ACC112 (cell line): ENCODE data around the gene ZNF322.

Source experiments
- H2AFZ ChIP-seq: fragments of 200-600 bp; sonication (generic); one replicate; pipeline ENCODE4 v1.6.0; 2017; ENCODE audit warnings: antibody characterized with exemption, low read length; ENCODE audit not compliant: unreplicated experiment
- H3K27ac ChIP-seq: fragments of 200-600 bp; sonication (generic); 2 replicates; pipeline ENCODE4 v1.5.1; 2014; ENCODE audit warnings: low read depth, mild to moderate bottlenecking, antibody characterized with exemption, low read length, moderate library complexity
- H3K27me3 ChIP-seq: fragments of 200-600 bp; sonication (generic); 2 replicates; pipeline ENCODE4 v1.6.1; 2014; ENCODE audit warnings: mild to moderate bottlenecking, antibody characterized with exemption, low read length, moderate library complexity, mixed read lengths; ENCODE audit not compliant: insufficient read depth
- H3K36me3 ChIP-seq: fragments of 200-600 bp; sonication (generic); 2 replicates; pipeline ENCODE4 v1.6.1; 2016; ENCODE audit warnings: mild to moderate bottlenecking, antibody characterized with exemption, low read length, moderate library complexity, mixed read lengths; ENCODE audit not compliant: insufficient read depth
- H3K4me1 ChIP-seq: fragments of 200-600 bp; sonication (generic); one replicate; pipeline ENCODE4 v1.6.1; 2016; ENCODE audit warnings: low read length, mixed read lengths; ENCODE audit not compliant: insufficient read depth, unreplicated experiment, control insufficient read depth
- H3K4me3 ChIP-seq: fragments of 200-600 bp; sonication (generic); 2 replicates; pipeline ENCODE4 v1.5.1; 2014; ENCODE audit warnings: mild to moderate bottlenecking, low read depth, low read length
- H3K79me2 ChIP-seq: fragments of 200-600 bp; sonication (generic); one replicate; pipeline ENCODE4 v1.6.0; 2016; ENCODE audit warnings: low read length; ENCODE audit not compliant: control insufficient read depth, unreplicated experiment, insufficient read depth

Gene ZNF322

DNA sequence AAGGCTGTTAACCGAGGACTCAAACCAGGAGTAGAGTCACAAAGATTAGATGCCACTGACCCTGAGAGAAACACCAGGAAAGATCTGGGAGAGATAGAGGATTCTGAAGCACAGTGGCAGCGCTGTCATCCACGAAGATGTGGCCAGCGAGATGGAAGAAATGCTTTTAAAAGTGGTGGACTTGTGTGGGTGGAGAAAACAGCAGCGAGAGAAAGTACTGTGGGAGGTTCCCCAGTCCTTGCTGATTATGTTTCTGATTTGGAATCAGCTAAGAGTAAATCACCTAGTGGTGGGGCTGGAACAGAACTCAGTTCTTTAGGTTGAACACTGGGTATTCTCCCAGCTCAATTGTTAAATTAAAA lies 435 bp upstream of the ZNF322 start:
- Histone ChIP-seq H3K36me3 (peaks cover 22% of the 10 kb centered on the region), H3K79me2 (peaks cover 18% of the 10 kb centered on the region), H3K27ac (no peak overlapping the region), H3K4me1 (peaks cover 10% of the 10 kb centered on the region), H3K4me3 (peak overlapping the region; percentile 90), H3K27me3 (peaks cover 33% of the 10 kb centered on the region), H2AFZ (peak overlapping the region; percentile 95)

DNA sequence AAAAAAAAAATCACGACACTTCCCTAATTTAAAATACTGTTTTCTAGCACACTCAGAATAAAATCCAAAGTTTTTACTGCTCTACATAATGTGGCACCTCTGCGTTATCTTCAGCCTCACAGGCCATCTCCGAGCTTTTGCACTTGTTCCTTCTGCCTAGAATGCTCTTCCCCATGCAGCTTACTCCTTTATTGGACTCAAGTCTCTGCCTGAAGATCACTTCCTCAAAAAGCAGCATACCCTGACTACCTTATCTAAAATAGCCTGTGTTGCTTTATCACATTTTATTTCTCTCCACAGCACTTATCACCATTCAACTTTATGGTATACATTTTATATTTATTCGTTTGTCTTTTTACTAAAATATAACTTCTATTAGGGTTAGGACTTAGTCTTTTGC lies 2.3 kb downstream of the ZNF322 start:
- no peak overlapping the region for H3K4me3 ChIP-seq
- peaks cover 20% of the 10 kb centered on the region for H3K79me2 ChIP-seq
- H3K4me1 ChIP-seq, result peaks cover 10% of the 10 kb centered on the region
- peaks cover 40% of the 10 kb centered on the region for H3K36me3 ChIP-seq
- H3K27me3 ChIP-seq, result peaks cover 6% of the 10 kb centered on the region; the same call in 1 of the 2 replicates
- H2AFZ ChIP-seq, result no peak overlapping the region
- H3K27ac ChIP-seq, result no peak overlapping the region

DNA sequence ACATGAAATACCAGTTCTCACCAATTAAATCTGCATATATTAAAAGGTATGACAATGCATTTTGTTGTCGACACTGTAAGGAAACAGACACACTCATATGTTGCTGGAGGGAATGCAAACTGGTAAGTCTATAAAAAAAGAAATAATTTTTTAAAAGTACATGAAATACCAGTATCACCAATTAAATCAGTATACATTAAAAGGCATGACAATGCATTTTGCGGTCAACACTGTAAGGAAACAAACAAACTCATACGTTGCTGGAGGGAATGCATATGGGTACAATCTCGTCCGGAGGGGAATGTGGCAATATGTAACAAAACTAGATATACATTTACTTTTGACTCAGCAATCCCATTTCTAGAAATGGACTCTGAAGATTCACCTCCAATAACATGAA lies 6.5 kb downstream of the ZNF322 start:
- Histone ChIP-seq H3K4me3 (no peak overlapping the region), H3K27me3 (no peaks in the 10 kb centered on the region), H3K27ac (no peak overlapping the region), H3K4me1 (peaks cover 5% of the 10 kb centered on the region), H3K36me3 (peaks cover 74% of the 10 kb centered on the region), H2AFZ (no peak overlapping the region), H3K79me2 (peaks cover 24% of the 10 kb centered on the region)

DNA sequence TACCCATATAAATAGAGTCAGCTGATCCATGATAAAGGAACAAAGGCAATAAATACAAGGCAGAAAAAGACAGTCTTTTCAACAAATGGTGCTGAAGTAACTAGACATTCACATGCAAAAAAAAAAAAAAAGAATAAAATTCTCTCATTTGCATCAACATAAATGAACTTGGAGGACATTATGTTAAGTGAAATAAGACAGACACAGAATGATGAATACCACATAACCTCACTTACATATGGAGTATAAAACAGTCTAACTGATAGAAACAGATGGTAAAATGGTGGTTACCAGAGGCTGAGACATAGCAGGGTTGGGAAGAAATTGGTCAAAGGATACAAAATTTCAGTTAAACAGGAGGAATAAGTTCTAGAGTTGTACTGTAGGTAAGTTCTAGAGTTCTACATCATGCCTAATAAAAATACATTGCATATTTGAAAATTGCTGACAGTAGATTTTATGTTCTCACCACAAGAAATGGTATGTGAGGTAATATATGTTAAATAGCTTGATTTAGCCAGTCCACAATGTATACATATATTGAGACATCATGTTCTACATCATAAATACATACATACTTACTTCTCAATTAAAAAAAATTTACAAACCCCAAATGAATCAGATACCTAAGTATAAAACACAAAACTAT lies 8.3 kb downstream of the ZNF322 start:
- Histone ChIP-seq H3K27ac (no peak overlapping the region), H3K36me3 (peaks cover 76% of the 10 kb centered on the region), H3K79me2 (peaks cover 26% of the 10 kb centered on the region), H3K4me1 (no peaks in the 10 kb centered on the region), H3K27me3 (no peaks in the 10 kb centered on the region), H2AFZ (no peak overlapping the region), H3K4me3 (no peak overlapping the region)

DNA sequence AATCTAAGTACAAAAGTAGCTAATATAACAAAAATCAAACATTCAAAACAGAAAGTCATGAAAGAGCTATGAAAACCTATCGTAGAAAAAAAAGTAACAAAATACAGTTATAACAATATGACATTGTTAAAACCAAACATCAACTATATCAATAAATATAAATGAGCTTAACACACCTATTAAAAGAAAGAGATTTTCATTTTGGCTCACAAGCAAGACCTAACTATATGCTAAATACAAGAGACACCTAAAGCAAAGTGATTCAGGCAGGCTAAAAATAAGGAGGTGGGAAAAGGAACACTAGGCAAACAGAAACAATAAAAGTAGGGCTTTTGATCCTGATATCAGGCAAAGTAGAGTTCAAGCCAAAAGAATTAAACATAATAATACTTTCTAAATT lies 13.5 kb downstream of the ZNF322 start:
- peaks cover 74% of the 10 kb centered on the region for H3K36me3 ChIP-seq
- H3K27ac ChIP-seq, result no peak overlapping the region
- no peaks in the 10 kb centered on the region for H3K27me3 ChIP-seq
- H3K4me3 ChIP-seq, result no peak overlapping the region
- peaks cover 27% of the 10 kb centered on the region for H3K79me2 ChIP-seq
- H2AFZ ChIP-seq, result no peak overlapping the region
- H3K4me1 ChIP-seq, result no peaks in the 10 kb centered on the region

DNA sequence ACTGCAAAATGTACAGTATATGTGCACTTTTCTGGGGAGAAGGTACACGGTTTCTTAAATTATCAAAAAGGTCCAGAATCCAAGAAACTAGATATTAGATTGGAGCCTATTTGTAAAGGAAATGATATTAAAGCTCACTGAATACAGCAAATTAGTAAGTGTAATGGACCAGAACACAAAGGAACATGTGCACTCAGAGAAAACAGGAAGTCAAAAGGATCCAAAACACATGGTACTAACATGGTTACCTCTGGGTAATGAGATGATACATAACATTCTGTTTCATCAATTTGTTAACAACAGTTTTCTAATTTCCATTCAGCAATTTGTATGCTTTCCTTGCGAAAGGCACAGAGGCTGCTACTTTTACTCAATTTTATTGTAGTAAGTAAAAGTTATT lies 18.7 kb downstream of the ZNF322 start:
- Histone ChIP-seq H3K27ac (no peak overlapping the region), H3K4me1 (no peaks in the 10 kb centered on the region), H3K4me3 (no peak overlapping the region), H3K36me3 (peaks cover 60% of the 10 kb centered on the region), H3K79me2 (peaks cover 10% of the 10 kb centered on the region), H3K27me3 (no peaks in the 10 kb centered on the region), H2AFZ (no peak overlapping the region)

DNA sequence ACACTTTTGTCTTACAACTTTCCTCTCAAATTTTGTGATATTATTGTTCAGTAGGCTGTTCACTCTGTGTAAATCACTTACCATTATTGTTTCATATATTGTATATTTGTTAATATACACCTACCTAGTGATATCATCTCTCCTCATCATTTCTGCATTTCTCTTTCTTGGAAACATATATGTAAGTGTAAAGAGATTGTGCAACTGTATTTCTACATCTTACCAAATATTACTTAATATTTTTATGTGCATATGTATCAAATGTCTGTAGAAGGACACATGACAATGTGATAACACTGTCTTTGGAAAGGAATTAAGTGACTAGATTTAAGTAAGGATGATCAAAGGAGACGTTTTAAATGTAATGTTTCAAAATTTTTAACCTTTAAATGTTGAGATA lies 30.2 kb downstream of the ZNF322 start:
- H3K79me2 ChIP-seq, result no peaks in the 10 kb centered on the region
- H3K36me3 ChIP-seq, result peaks cover 11% of the 10 kb centered on the region
- no peak overlapping the region for H3K27ac ChIP-seq
- H2AFZ ChIP-seq, result no peak overlapping the region
- H3K27me3 ChIP-seq, result no peaks in the 10 kb centered on the region
- no peaks in the 10 kb centered on the region for H3K4me1 ChIP-seq
- H3K4me3 ChIP-seq, result no peak overlapping the region

DNA sequence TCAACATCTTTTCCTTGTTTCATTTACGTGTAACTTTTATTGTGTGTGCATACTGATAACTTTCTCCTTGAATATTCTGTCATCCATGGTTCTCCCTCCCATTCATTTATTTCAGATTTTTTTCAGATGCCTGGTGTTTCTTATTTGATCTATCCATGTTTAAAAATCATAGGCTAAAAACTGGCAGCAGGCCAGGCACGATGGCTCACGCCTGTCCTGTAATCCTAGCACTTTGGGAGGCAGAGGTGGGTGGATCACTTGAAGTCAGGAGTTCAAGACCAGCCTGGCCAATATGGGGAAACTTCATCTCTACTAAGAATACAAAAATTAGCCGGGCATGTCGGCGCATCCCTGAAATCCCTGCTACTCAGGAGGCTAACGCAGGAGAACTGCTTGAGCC lies 31.7 kb downstream of the ZNF322 start:
- Histone ChIP-seq H3K27ac (no peak overlapping the region), H3K36me3 (no peaks in the 10 kb centered on the region), H2AFZ (no peak overlapping the region)

DNA sequence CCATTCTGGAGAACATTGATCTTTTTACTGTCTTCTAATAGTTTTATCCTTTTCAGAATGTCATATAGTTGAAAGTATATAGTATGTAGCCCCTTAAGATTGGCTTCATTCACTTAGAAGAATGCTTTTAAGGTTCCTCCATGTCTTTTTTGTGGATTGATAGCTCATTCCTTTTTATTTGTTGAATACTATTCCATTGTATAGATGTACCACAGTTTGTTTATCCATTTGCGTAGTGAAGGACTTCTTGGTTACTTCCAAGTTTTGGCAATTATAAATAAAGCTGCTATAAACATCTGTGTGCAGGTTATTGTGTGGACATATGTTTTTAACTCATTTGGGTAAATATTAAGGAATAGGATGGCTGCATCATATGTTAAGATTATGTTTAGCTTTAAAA lies 35.0 kb downstream of the ZNF322 start:
- H3K4me3 ChIP-seq, result no peak overlapping the region
- no peaks in the 10 kb centered on the region for H3K79me2 ChIP-seq
- H2AFZ ChIP-seq, result no peak overlapping the region
- no peaks in the 10 kb centered on the region for H3K36me3 ChIP-seq
- H3K27me3 ChIP-seq, result no peaks in the 10 kb centered on the region; the same call in 1 of the 2 replicates
- no peak overlapping the region for H3K27ac ChIP-seq
- no peaks in the 10 kb centered on the region for H3K4me1 ChIP-seq

More for the DNA sequence above, 31.7 kb downstream of the ZNF322 start:
- H3K79me2 ChIP-seq, result no peaks in the 10 kb centered on the region
- H3K4me1 ChIP-seq, result no peaks in the 10 kb centered on the region
- H3K4me3 ChIP-seq, result no peak overlapping the region
- no peaks in the 10 kb centered on the region for H3K27me3 ChIP-seq

DNA sequence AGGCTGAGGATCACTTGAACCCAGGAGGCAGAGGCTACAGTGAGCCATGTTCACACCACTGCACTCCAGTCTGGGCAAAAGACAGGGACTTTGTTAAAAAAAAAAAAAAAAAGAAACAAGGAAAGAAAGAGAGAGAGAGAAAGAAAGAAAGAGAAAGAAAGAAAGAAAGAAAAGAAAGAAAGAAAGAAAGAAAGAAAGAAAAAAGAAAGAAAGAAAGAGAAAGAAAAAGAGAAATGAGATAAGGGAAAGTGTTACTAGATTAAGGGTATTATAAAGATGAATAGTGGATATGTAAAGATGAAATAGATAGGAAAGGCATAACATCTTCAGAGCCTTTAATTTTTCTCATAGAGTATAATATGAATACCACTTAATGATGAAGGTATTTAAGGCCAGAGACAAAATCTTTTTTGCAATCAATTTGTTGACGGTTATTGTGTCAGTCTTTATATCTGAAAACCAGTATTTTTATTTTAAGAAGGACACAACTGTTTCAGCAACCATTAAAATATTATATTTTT lies 36.1 kb downstream of the ZNF322 start:
- H2AFZ ChIP-seq, result no peak overlapping the region
- H3K27me3 ChIP-seq, result no peaks in the 10 kb centered on the region; the same call in 1 of the 2 replicates
- H3K36me3 ChIP-seq, result no peaks in the 10 kb centered on the region
- no peak overlapping the region for H3K27ac ChIP-seq
- no peaks in the 10 kb centered on the region for H3K4me1 ChIP-seq
- H3K4me3 ChIP-seq, result no peak overlapping the region
- no peaks in the 10 kb centered on the region for H3K79me2 ChIP-seq
